HL-60 (cell line): ENCODE measurements around the gene C4B.

Source experiments
- DNase-seq, 2 experiments: peaks; one replicate each; pipeline ENCODE4 v3.0.0-alpha.2; 2010 to 2020; ENCODE audit warnings: low read depth in 1 of 2, low spot score in 1 of 2
- H3K27ac ChIP-seq: fragments of 250-450 bp; sonication (Bioruptor Pico); replicated peaks from 2 replicates; pipeline ENCODE4 v1.5.1; 2020; ENCODE audit warnings: mild to moderate bottlenecking, moderate library complexity
- H3K27me3 ChIP-seq: fragments of 250-450 bp; sonication (Bioruptor Pico); 2 replicates; pipeline ENCODE4 v1.5.1; 2021; ENCODE audit warnings: mild to moderate bottlenecking, moderate library complexity; ENCODE audit not compliant: insufficient read depth, poor library complexity, severe bottlenecking
- H3K4me3 ChIP-seq: replicated peaks from 2 replicates; pipeline ENCODE4 v1.5.1; 2011; ENCODE audit warnings: mild to moderate bottlenecking, control low read depth, low read length; ENCODE audit not compliant: insufficient read depth
- CTCF ChIP-seq: IDR thresholded peaks from one replicate; pipeline ENCODE4 v1.5.1; 2011; ENCODE audit warnings: low read length, control low read depth, inconsistent platforms; ENCODE audit not compliant: insufficient read depth
- GABPA ChIP-seq: IDR thresholded peaks from 2 replicates; pipeline ENCODE4 v1.6.1; 2012; ENCODE audit warnings: low read depth
- POLR2AphosphoS5 ChIP-seq: IDR thresholded peaks from 2 replicates; pipeline ENCODE4 v1.6.1; 2012; ENCODE audit warnings: low read depth
- REST ChIP-seq: IDR thresholded peaks from 2 replicates; pipeline ENCODE4 v1.6.1; 2012; ENCODE audit warnings: low read depth; ENCODE audit not compliant: insufficient replicate concordance
- SPI1 ChIP-seq: IDR thresholded peaks from 2 replicates; pipeline ENCODE4 v1.6.1; 2012; ENCODE audit warnings: low read depth, mild to moderate bottlenecking, borderline replicate concordance

C4B gene

GRCh38 chr6:32069460-32069859, 54.9 kb downstream of the C4B start:
- no peak for DNase-seq
- no peak overlapping the region for H3K27ac ChIP-seq
- no peak overlapping the region for H3K4me3 ChIP-seq
- peaks cover 3% of the 10 kb centered on the region for H3K27me3 ChIP-seq
- no peak for TF ChIP-seq SPI1
- TF ChIP-seq REST, result no peak
- TF ChIP-seq GABPA, result no peak
- TF ChIP-seq CTCF, result no peak
- TF ChIP-seq POLR2AphosphoS5, result no peak

GRCh38 chr6:32069878-32070515, 55.4 kb downstream of the C4B start:
- Histone ChIP-seq H3K4me3 (no peak overlapping the region), H3K27ac (no peak overlapping the region), H3K27me3 (peaks cover 2% of the 10 kb centered on the region)
- no peak for DNase-seq
- no peak for TF ChIP-seq CTCF
- TF ChIP-seq GABPA, result no peak
- no peak for TF ChIP-seq SPI1
- no peak for TF ChIP-seq POLR2AphosphoS5
- TF ChIP-seq REST, result no peak

- no peak overlapping the region for H3K27ac ChIP-seq
- no peak for TF ChIP-seq CTCF
- no peak for TF ChIP-seq GABPA
- TF ChIP-seq POLR2AphosphoS5, result no peak
- TF ChIP-seq REST, result no peak
- no peak for TF ChIP-seq SPI1
- H3K27me3 ChIP-seq, result peaks cover 2% of the 10 kb centered on the region
- no peak for DNase-seq
- H3K4me3 ChIP-seq, result no peak overlapping the region
Observed at GRCh38 chr6:32070814-32071543, 56.4 kb downstream of the C4B start.
